H1 (cell line): ENCODE measurements around the gene ADAM12.

Source experiments
- EZH2 ChIP-seq: fragments of 200-600 bp; sonication (generic); IDR thresholded peaks from 2 replicates; pipeline ENCODE4 v1.7.1; 2012; ENCODE audit warnings: low read depth, mild to moderate bottlenecking, moderate library complexity, low read length, inconsistent platforms; ENCODE audit not compliant: severe bottlenecking
- HDAC2 ChIP-seq, 2 experiments: fragments of 300-600 bp in 1 of 2; sonication (generic) in 1 of 2; IDR thresholded peaks; 2 replicates each; pipeline ENCODE4 v1.6.1; 2011 to 2012; ENCODE audit warnings: low read depth in 2 of 2, low read length in 2 of 2, mild to moderate bottlenecking in 2 of 2, moderate library complexity in 2 of 2, borderline replicate concordance in 1 of 2, inconsistent platforms in 1 of 2
- JUN ChIP-seq: IDR thresholded peaks from 2 replicates; pipeline ENCODE4 v1.6.1; 2011; ENCODE audit warnings: low read depth, mild to moderate bottlenecking, improper control_type of control experiment, low read length
- POLR2A ChIP-seq, 2 experiments: IDR thresholded peaks; 1 replicate in 1 of 2; 2 replicates in 1 of 2; pipeline ENCODE4 v1.6.1; 2011; ENCODE audit warnings: low read depth in 2 of 2, low read length in 2 of 2, mild to moderate bottlenecking in 2 of 2; ENCODE audit errors: control extremely low read depth in 1 of 2
- POLR2AphosphoS5 ChIP-seq: IDR thresholded peaks from 2 replicates; pipeline ENCODE4 v1.6.1; 2011; ENCODE audit warnings: low read depth, low read length
- RAD21 ChIP-seq, 2 experiments: IDR thresholded peaks in 1 of 2; conservative IDR thresholded peaks in 1 of 2; 2 replicates each; pipeline ENCODE4 v1.6.1; 2011; ENCODE audit warnings: low read depth in 2 of 2, low read length in 2 of 2, improper control_type of control experiment in 1 of 2, inconsistent platforms in 1 of 2, mild to moderate bottlenecking in 1 of 2, moderate library complexity in 1 of 2
- SIRT6 ChIP-seq: IDR thresholded peaks from one replicate; pipeline ENCODE4 v1.7.1; 2012; ENCODE audit warnings: low read length, inconsistent platforms
- SUZ12 ChIP-seq: fragments of 200-600 bp; sonication (generic); IDR thresholded peaks from 2 replicates; pipeline ENCODE4 v1.6.1; 2012; ENCODE audit warnings: mild to moderate bottlenecking, inconsistent platforms, low read length, moderate library complexity, mixed read lengths
- TAF1 ChIP-seq: IDR thresholded peaks from 2 replicates; pipeline ENCODE4 v1.6.1; 2011; ENCODE audit warnings: mild to moderate bottlenecking, low read depth, low read length
- TBP ChIP-seq: IDR thresholded peaks from 2 replicates; pipeline ENCODE4 v1.6.1; 2011; ENCODE audit warnings: low read depth, low read length, improper control_type of control experiment
- ZNF274 ChIP-seq: IDR thresholded peaks from 2 replicates; pipeline ENCODE4 v1.7.0; 2012; ENCODE audit warnings: low read length, borderline replicate concordance; ENCODE audit errors: extremely low read depth
- TF ChIP-seq, protein P1 (sequence below), 3 experiments: IDR thresholded peaks; 1 replicate in 2 of 3; 2 replicates in 1 of 3; pipeline versions ENCODE4 v1.5.1 to v1.6.1; 2011; ENCODE audit warnings: low read length in 3 of 3, mild to moderate bottlenecking in 3 of 3, inconsistent platforms in 2 of 3, low read depth in 1 of 3, moderate library complexity in 1 of 3; ENCODE audit not compliant: insufficient read depth in 1 of 3; ENCODE audit errors: control extremely low read depth in 1 of 3

DNA sequence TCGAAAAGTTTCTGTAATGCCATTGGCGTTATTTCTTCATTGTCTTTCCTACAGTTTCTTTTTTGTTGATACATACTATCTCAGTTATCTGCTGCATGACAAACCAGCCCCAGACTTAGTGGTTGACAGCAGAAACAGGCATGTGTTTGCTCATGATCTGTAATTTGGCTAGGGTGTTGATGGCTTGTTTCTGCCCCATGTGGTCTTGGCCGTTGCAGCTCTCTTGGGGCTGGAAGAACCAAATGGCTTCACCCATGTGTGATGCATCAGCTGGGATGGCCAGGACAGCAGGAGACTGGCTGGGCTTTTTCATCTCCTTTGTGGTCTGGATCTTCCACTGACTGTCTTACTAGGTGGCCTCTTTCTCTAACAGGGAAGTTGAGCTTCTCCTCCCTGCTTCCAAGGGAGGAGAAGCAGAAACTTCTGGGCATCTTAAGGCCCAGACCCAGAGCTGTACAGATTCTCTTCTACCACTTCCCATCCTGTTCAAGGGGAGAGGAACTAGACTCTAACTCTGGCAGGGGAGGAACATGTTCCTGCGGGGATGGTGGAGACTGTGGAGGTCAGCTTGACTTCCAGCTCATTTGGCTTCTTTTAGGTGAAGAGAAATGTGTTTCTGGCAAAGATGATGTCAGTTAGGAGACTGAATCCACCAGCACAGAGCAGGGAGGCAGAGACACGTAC, 402.6 kb downstream of the ADAM12 start:
- TF ChIP-seq, protein P1, sequence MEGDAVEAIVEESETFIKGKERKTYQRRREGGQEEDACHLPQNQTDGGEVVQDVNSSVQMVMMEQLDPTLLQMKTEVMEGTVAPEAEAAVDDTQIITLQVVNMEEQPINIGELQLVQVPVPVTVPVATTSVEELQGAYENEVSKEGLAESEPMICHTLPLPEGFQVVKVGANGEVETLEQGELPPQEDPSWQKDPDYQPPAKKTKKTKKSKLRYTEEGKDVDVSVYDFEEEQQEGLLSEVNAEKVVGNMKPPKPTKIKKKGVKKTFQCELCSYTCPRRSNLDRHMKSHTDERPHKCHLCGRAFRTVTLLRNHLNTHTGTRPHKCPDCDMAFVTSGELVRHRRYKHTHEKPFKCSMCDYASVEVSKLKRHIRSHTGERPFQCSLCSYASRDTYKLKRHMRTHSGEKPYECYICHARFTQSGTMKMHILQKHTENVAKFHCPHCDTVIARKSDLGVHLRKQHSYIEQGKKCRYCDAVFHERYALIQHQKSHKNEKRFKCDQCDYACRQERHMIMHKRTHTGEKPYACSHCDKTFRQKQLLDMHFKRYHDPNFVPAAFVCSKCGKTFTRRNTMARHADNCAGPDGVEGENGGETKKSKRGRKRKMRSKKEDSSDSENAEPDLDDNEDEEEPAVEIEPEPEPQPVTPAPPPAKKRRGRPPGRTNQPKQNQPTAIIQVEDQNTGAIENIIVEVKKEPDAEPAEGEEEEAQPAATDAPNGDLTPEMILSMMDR (IDR thresholded peaks at IDR 0.05; ENCODE audit: control extremely low read depth in 1 of 3, insufficient read depth in 1 of 3, low read depth in 1 of 3, low read length in 3 of 3): no peak
- TF ChIP-seq ZNF274: no peak
- TF ChIP-seq TBP: no peak
- no peak for TF ChIP-seq JUN
- no peak for TF ChIP-seq SIRT6
- no peak for TF ChIP-seq POLR2AphosphoS5
- TF ChIP-seq POLR2A (IDR thresholded peaks at IDR 0.05; ENCODE audit: control extremely low read depth in 1 of 2, low read depth in 2 of 2, low read length in 2 of 2): no peak
- TF ChIP-seq SUZ12: no peak
- no peak for TF ChIP-seq RAD21 (IDR thresholded peaks at IDR 0.05 in 1 of 2, conservative IDR thresholded peaks at IDR 0.05 in 1 of 2; ENCODE audit: low read depth in 2 of 2, low read length in 2 of 2)
- no peak for TF ChIP-seq EZH2
- no peak for TF ChIP-seq HDAC2 (IDR thresholded peaks at IDR 0.05; ENCODE audit: borderline replicate concordance in 1 of 2, low read depth in 2 of 2, low read length in 2 of 2)
- TF ChIP-seq TAF1: no peak
